ENCODE results near the gene IGSF23.

DNA sequence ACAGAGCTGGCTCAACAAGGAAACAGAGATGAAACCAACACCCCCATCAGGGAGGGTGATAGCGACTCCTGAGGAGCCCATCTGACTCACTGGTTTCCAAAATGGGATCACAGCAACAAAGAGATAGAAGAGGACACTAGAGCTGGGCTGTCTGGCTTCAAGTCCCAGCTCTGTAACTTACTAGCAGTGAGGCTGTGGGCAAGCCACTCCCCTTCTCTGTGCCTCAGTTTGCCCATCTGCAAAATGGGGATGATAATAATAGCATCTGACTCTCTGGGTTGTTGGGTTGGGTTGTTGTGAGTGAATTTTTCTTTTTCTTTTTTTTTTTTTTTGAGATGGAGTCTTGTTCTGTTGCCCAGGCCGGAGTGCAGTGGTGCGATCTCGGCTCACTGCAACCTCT, 14.3 kb downstream of the IGSF23 start:
- TF ChIP-seq MAZ (IDR thresholded peaks at IDR 0.05; ENCODE audit: borderline replicate concordance, low read depth, low read length) (no peak), CEBPB (IDR thresholded peaks at IDR 0.05; ENCODE audit: low read depth, low read length) (no peak), MAFK (IDR thresholded peaks at IDR 0.05; ENCODE audit: low read depth, low read length) (no peak), POLR2A (IDR thresholded peaks at IDR 0.05; ENCODE audit: low read depth, low read length) (no peak), CHD1 (IDR thresholded peaks at IDR 0.05; ENCODE audit: low read depth, low read length) (no peak), SMC3 (IDR thresholded peaks at IDR 0.05; ENCODE audit: low read depth, low read length) (no peak), BHLHE40 (IDR thresholded peaks at IDR 0.05; ENCODE audit: low read depth, low read length) (no peak)
- TF ChIP-seq, protein P1, sequence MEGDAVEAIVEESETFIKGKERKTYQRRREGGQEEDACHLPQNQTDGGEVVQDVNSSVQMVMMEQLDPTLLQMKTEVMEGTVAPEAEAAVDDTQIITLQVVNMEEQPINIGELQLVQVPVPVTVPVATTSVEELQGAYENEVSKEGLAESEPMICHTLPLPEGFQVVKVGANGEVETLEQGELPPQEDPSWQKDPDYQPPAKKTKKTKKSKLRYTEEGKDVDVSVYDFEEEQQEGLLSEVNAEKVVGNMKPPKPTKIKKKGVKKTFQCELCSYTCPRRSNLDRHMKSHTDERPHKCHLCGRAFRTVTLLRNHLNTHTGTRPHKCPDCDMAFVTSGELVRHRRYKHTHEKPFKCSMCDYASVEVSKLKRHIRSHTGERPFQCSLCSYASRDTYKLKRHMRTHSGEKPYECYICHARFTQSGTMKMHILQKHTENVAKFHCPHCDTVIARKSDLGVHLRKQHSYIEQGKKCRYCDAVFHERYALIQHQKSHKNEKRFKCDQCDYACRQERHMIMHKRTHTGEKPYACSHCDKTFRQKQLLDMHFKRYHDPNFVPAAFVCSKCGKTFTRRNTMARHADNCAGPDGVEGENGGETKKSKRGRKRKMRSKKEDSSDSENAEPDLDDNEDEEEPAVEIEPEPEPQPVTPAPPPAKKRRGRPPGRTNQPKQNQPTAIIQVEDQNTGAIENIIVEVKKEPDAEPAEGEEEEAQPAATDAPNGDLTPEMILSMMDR (conservative IDR thresholded peaks at IDR 0.05; ENCODE audit: low read depth, low read length): no peak

Data from IMR-90 (cell line).